Thymus (tissue), 11 donors: Measurements from ENCODE around the gene GTF3C4. TPM values are rescaled to one million over a fixed set of nuclear protein-coding genes. Genes with fewer than 3 reads are reported as not detected.
A peak's percentile ranks its signal among the peaks of the same experiment; 100 is the strongest.

Source experiments
- DNase-seq, 9 donors: peaks; one replicate each; pipeline ENCODE4 v3.0.0-alpha.2; 2013; ENCODE audit warnings: low spot score in 9 of 9, low read depth in 6 of 9, missing footprints in 1 of 9
- H3K27ac ChIP-seq, 2 donors: one replicate each; pipeline ENCODE4 v1.5.1; 2013; ENCODE audit warnings: control low read depth in 1 of 2, low read depth in 1 of 2, low read length in 1 of 2, mild to moderate bottlenecking in 1 of 2, moderate library complexity in 1 of 2
- H3K27me3 ChIP-seq, 2 donors: one replicate each; pipeline ENCODE4 v1.5.1; 2013; ENCODE audit warnings: low read length in 1 of 2; ENCODE audit not compliant: control insufficient read depth in 2 of 2, insufficient read depth in 1 of 2
- H3K36me3 ChIP-seq, 2 donors: one replicate each; pipeline ENCODE4 v1.5.1; 2013; ENCODE audit warnings: low read length in 1 of 2, mild to moderate bottlenecking in 1 of 2, moderate library complexity in 1 of 2; ENCODE audit not compliant: control insufficient read depth in 2 of 2, insufficient read depth in 2 of 2
- H3K4me1 ChIP-seq, 2 donors: one replicate each; pipeline ENCODE4 v1.5.1; 2013; ENCODE audit warnings: low read length in 2 of 2; ENCODE audit not compliant: control insufficient read depth in 2 of 2, insufficient read depth in 2 of 2
- H3K4me3 ChIP-seq, 2 donors: one replicate each; pipeline ENCODE4 v1.5.1; 2013; ENCODE audit warnings: low read length in 2 of 2, control low read depth in 1 of 2, mild to moderate bottlenecking in 1 of 2
- H3K9me3 ChIP-seq, 2 donors: one replicate each; pipeline ENCODE4 v1.5.1; 2013; ENCODE audit warnings: low read length in 1 of 2, mild to moderate bottlenecking in 1 of 2; ENCODE audit not compliant: control insufficient read depth in 2 of 2, insufficient read depth in 1 of 2
- WGBS: extraction: QIAGEN DNeasy Blood & Tissue Kit; methylation state at CpG from one replicate; pipeline ENCODE4 v1.1.7; 2013; 5-methylcytosine and 5-hydroxymethylcytosine counted together
- polyA plus RNA-seq: library from polyadenylated mRNA; stranded (reverse); fragments of 200-250 nt; gene quantifications from one replicate; pipeline ENCODE4 v1.2.3, GENCODE V29; 2013
- total RNA-seq: library from RNA; stranded (reverse); fragments of 120-200 nt; gene quantifications from one replicate; pipeline ENCODE4 v1.2.4, GENCODE V29; 2013
- donor health status: healthy.

The GTF3C4 gene
- total and polyA plus RNA-seq, 2 donors: 4.7 to 9.2 TPM

DNA sequence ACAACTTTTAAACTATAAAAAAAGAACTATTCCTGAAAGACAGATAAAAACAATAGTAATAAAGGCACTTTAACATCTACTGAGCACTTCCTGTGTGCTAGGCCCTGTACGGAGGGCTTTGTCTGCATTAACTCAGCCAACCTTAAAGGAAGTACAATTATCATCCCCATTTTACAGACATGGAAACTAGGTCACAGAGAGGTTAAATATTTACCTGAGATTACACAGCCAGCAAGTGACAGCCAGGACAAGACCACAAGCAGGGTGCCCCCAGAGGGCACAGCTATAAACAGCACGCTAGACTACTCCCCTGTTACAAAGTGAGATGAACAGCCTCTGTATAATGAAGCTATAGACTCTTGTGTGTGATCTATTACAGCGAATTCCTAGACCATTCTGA, 26.0 kb upstream of the GTF3C4 start:
- no peaks in the 10 kb centered on the region for H3K4me1 ChIP-seq
- H3K9me3 ChIP-seq: no peaks in the 10 kb centered on the region
- H3K36me3 ChIP-seq: peaks cover 59 to 62% of the 10 kb centered on the region in 2 donors
- H3K27me3 ChIP-seq: no peaks in the 10 kb centered on the region
- DNase-seq: no peak
- no peak overlapping the region for H3K4me3 ChIP-seq
- 96% methylated on average over 3 of the region's 3 CpGs for WGBS
- no peak overlapping the region for H3K27ac ChIP-seq

DNA sequence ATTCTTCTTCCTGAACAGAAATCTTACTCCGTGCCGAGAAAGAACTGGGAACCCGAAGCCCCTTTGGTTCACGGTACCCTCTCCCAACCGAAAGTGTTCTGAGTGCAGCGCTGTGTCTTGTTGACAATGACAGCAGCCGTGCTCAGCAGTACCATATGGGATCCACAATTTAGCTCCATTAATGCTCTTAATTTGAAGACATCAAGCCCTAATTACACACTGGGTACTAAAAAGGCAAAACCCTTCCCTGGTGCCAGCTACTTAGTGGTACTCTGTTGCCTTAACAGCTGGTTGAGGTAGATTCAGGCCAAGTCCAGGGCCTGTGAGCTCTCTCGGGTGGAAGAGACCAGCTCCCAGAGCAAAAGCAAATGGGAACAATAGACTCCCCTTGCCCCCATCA, 25.0 kb upstream of the GTF3C4 start:
- Histone ChIP-seq H3K27ac (no peak overlapping the region), H3K36me3 (peaks cover 56 to 65% of the 10 kb centered on the region in 2 donors), H3K9me3 (no peaks in the 10 kb centered on the region), H3K27me3 (no peaks in the 10 kb centered on the region), H3K4me3 (no peak overlapping the region), H3K4me1 (no peaks in the 10 kb centered on the region)
- 99% methylated on average over 8 of the region's 8 CpGs for WGBS
- DNase-seq: no peak

- peaks cover 54 to 64% of the 10 kb centered on the region in 2 donors for H3K36me3 ChIP-seq
- H3K9me3 ChIP-seq: no peaks in the 10 kb centered on the region
- DNase-seq: no peak
- H3K27ac ChIP-seq: no peak overlapping the region
- H3K4me1 ChIP-seq: no peaks in the 10 kb centered on the region
- WGBS: over 99% methylated on average over 15 of the region's 15 CpGs
- H3K4me3 ChIP-seq: no peak overlapping the region
- H3K27me3 ChIP-seq: no peaks in the 10 kb centered on the region
Measured at GRCh38 chr9:132645711-132646110, 24.6 kb upstream of the GTF3C4 start.

- no peak for DNase-seq
- no peaks in the 10 kb centered on the region for H3K27me3 ChIP-seq
- H3K27ac ChIP-seq: no peak overlapping the region
- no peaks in the 10 kb centered on the region for H3K4me1 ChIP-seq
- H3K4me3 ChIP-seq: no peak overlapping the region
- WGBS: 98% methylated on average over 7 of the region's 7 CpGs
- no peaks in the 10 kb centered on the region for H3K9me3 ChIP-seq
- H3K36me3 ChIP-seq: peaks cover 52 to 65% of the 10 kb centered on the region in 2 donors
Measured at GRCh38 chr9:132646726-132647125, 23.5 kb upstream of the GTF3C4 start.

DNA sequence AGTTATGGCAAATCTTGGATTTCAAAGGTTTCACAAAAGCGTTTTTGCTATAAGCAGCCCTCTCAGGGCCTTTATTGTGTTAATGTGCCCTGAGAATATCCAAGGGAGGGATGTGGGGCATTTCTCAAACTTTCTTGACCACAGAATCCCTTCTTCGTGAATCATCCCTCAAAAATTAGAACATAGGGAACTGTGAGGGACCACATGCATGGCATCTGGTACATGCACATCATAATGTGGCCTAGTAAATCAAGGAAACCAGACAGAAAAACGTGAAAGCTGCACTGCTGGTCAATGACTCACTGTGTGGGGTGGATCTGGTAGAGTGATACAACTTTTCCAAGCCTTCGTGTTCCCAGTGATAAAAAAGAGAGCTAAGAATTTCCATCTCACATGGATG, 22.9 kb upstream of the GTF3C4 start:
- DNase-seq: no peak
- H3K36me3 ChIP-seq: peaks cover 52 to 59% of the 10 kb centered on the region in 2 donors
- H3K9me3 ChIP-seq: no peaks in the 10 kb centered on the region
- H3K4me1 ChIP-seq: no peaks in the 10 kb centered on the region
- H3K4me3 ChIP-seq: no peak overlapping the region
- H3K27ac ChIP-seq: no peak overlapping the region
- H3K27me3 ChIP-seq: no peaks in the 10 kb centered on the region
- WGBS: 97% methylated on average over 4 of the region's 4 CpGs

DNA sequence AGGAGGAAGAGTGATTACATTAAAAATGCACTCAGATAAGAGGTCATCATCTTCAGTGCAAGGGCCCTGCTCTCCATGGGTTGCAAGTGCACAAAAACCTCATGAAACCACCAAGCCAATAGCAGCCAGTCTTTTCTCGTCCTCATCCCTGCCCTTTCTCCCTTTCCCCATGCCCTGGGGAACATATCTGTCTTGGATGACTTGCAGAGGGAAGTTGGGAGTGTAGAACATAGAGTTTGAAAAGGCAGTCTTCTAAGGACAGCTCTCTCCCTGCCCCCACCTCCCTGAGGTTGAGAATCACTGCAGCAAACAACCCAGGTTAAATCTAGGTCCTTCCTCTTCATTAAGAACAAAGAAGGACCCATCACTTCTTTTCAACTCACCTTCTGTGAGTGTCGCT, 22.5 kb upstream of the GTF3C4 start:
- H3K4me1 ChIP-seq: no peaks in the 10 kb centered on the region
- peaks cover 51 to 58% of the 10 kb centered on the region in 2 donors for H3K36me3 ChIP-seq
- no peaks in the 10 kb centered on the region for H3K27me3 ChIP-seq
- H3K9me3 ChIP-seq: no peaks in the 10 kb centered on the region
- DNase-seq: no peak
- no peak overlapping the region for H3K27ac ChIP-seq
- 94% methylated on average over 2 of the region's 2 CpGs for WGBS
- H3K4me3 ChIP-seq: no peak overlapping the region

DNA sequence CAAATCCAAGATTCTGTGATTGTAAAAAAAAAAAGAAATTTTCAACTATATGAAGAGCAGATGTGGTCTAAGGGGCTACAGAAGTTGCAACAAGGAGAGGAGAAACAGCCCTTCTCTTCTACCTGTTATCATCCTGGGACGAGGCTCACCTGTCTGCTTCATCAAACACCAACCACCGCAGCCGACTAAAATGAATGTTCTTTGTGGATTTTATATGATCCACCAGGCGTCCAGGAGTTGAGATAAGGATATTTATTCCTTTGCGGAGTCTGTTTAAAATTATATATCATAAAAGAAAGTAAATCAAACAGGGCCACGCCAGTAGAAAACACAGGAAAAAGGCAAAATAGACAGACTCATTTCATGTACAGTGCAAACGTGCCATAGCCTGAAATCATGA, 22.0 kb upstream of the GTF3C4 start:
- peaks cover 46 to 53% of the 10 kb centered on the region in 2 donors for H3K36me3 ChIP-seq
- DNase-seq: no peak
- 98% methylated on average over 7 of the region's 7 CpGs for WGBS

GRCh38 chr9:132648685-132649084, 21.6 kb upstream of the GTF3C4 start:
- 98% methylated on average over 3 of the region's 3 CpGs for WGBS
- H3K36me3 ChIP-seq: peaks cover 44 to 49% of the 10 kb centered on the region in 2 donors

More for the DNA sequence above, 22.0 kb upstream of the GTF3C4 start:
- no peaks in the 10 kb centered on the region for H3K27me3 ChIP-seq
- no peak overlapping the region for H3K4me3 ChIP-seq
- H3K4me1 ChIP-seq: no peaks in the 10 kb centered on the region
- no peaks in the 10 kb centered on the region for H3K9me3 ChIP-seq
- no peak overlapping the region for H3K27ac ChIP-seq

DNA sequence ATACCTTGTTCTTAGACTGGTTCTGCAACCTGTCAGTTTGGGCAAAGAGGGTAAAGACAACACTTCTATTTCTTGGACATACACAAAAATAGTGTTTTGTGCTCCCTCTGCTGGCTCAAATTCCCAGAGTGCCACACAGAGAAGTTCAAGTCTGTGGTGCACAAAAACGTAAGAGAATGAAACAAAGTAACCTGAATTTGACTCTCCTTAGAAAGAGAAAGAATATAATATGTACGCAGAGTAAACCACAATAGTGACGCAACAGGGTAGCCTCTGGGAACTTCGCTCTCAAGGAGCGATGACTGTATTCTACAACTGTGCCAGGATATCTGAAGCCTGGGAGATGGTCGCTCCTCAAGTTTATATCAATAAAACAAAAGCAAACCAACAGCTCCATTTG, 19.0 kb upstream of the GTF3C4 start:
- peaks cover 23 to 38% of the 10 kb centered on the region in 2 donors for H3K36me3 ChIP-seq

More at GRCh38 chr9:132648685-132649084, 21.6 kb upstream of the GTF3C4 start:
- no peaks in the 10 kb centered on the region for H3K4me1 ChIP-seq
- no peaks in the 10 kb centered on the region for H3K27me3 ChIP-seq
- no peak overlapping the region for H3K4me3 ChIP-seq
- no peak overlapping the region for H3K27ac ChIP-seq
- DNase-seq: no peak
- H3K9me3 ChIP-seq: no peaks in the 10 kb centered on the region

GRCh38 chr9:132656299-132656698, 14.0 kb upstream of the GTF3C4 start:
- no peaks in the 10 kb centered on the region for H3K27me3 ChIP-seq
- H3K27ac ChIP-seq: no peak overlapping the region
- no peaks in the 10 kb centered on the region for H3K9me3 ChIP-seq
- H3K4me3 ChIP-seq: no peak overlapping the region
- WGBS: 97% methylated on average over 7 of the region's 7 CpGs
- peaks cover 21 to 48% of the 10 kb centered on the region in 2 donors for H3K36me3 ChIP-seq
- DNase-seq: no peak
- H3K4me1 ChIP-seq: no peaks in the 10 kb centered on the region

More for the DNA sequence above, 19.0 kb upstream of the GTF3C4 start:
- 83% methylated on average over 6 of the region's 6 CpGs for WGBS
- H3K27me3 ChIP-seq: no peaks in the 10 kb centered on the region
- no peak overlapping the region for H3K4me3 ChIP-seq
- H3K9me3 ChIP-seq: no peaks in the 10 kb centered on the region
- no peaks in the 10 kb centered on the region for H3K4me1 ChIP-seq
- peak in 2 of 9 donors; percentile 13 to 33 for DNase-seq
- no peak overlapping the region for H3K27ac ChIP-seq
